ENCODE measurements around the gene PCDHGA12. TPM values are rescaled to one million over a fixed set of nuclear protein-coding genes. Genes with fewer than 3 reads are reported as not detected.

Gene PCDHGA12
- total RNA-seq = 26.7 and 27.1 TPM in 2 replicates

GRCh38 chr5:141430332-141431113 lies at the start of gene PCDHGA12:
Gene PCDHGA12, plus strand, starts transcription at chr5:141430507. Its CDS starts 253 bp downstream, at chr5:141430760.

DNA sequence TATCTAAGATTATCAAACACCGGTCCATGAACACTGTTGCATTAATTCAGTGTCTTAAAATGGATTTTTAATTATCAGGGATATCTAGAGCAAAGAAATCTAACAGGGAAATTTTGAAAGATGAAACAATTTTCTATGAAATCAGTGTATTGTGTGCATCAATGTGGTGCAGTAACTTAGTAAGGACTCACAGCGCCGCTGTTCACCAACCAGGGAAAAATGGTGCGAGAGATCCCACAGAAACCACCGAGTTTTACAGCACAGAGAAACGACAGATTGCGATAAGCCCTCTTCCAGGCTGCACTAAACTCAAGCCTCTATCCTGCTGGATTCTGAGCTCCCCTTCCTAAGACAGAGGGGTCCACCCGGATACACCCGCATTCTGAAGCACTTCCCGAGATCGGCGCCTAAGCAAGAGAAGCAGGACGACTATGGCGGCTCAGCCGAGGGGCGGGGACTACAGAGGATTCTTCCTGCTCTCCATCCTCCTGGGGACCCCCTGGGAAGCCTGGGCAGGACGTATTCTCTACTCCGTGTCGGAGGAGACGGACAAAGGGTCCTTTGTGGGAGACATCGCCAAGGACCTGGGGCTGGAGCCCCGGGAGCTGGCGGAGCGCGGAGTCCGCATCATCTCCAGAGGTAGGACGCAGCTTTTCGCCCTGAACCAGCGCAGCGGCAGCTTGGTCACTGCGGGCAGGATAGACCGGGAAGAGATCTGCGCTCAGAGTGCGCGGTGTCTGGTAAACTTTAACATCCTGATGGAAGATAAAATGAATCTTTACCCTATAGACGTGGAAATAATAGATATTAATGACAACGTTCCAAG lies 47.6 kb upstream of the PCDHGA12 start, which contains the start of gene PCDHGA7:
Gene PCDHGA7, plus strand, starts transcription at position 274 of the 826 bp plus-strand sequence. Its CDS starts 158 bp downstream, at position 432.

GRCh38 chr5:141387557-141388311 lies 42.6 kb upstream of the PCDHGA12 start, which contains the start of gene PCDHGB4:
Gene PCDHGB4, plus strand, starts transcription at chr5:141387698. Its CDS starts 187 bp downstream, at chr5:141387885.

DNA sequence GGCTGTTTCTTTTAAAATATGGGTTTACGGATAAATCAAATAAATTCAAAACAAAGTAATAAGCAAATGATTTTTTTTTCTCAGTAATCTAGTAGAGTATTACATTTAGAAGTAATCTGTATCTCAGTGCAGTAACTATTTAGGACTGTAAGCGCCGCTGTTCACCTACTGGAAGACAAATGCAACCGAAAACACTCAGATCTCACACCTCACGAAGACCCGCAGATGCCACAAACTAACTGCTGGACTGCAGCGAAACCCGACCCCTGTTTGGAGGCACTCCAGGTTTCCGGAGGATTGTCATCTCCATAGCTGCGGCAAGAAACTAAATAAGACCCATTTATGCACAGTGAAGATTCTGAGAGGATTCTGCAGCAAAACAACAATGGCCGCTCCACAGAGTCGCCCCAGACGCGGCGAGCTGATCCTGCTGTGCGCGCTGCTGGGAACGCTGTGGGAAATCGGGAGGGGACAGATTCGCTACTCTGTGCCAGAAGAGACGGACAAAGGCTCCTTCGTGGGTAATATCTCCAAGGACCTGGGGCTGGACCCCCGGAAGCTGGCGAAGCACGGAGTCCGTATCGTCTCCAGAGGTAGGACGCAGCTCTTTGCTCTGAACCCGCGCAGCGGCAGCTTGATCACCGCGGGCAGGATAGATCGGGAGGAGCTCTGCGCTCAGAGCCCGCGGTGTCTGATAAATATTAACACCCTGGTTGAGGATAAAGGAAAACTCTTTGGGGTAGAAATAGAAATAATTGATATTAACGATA lies 37.7 kb upstream of the PCDHGA12 start, which contains the start of gene PCDHGA8:
Gene PCDHGA8, plus strand, starts transcription at position 205 of the 770 bp plus-strand sequence. Its CDS starts 181 bp downstream, at position 386.

DNA sequence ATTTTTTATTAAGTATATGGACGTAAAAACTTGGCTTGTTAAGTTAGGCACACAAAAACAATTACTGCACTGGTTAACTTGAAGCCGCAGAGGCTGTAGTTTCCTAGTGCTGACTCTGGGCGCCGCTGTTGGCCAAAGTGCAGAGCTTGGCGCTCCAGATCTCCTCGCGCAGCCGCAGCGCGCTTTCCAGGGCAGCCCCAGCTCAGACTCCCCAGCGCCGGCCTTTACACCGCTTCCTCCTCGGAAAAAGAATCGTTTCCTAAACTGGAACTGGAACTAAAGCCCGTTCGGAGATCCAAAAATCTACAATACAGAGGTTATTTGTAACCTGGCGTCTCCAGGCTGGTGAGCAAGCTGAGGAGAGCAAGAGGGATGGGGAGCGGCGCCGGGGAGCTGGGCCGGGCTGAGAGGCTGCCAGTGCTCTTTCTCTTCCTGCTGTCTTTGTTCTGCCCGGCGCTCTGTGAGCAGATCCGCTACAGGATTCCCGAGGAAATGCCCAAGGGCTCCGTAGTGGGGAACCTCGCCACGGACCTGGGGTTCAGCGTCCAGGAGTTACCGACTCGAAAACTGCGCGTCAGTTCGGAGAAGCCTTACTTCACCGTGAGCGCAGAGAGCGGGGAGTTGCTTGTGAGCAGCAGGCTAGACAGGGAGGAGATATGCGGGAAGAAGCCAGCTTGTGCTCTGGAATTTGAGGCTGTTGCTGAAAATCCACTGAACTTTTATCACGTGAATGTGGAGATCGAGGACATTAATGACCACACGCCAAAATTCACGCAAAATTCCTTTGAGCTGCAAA lies 32.4 kb upstream of the PCDHGA12 start, which contains the start of gene PCDHGB5:
Gene PCDHGB5, plus strand, starts transcription at position 192 of the 796 bp plus-strand sequence. Its CDS starts 181 bp downstream, at position 373.

DNA sequence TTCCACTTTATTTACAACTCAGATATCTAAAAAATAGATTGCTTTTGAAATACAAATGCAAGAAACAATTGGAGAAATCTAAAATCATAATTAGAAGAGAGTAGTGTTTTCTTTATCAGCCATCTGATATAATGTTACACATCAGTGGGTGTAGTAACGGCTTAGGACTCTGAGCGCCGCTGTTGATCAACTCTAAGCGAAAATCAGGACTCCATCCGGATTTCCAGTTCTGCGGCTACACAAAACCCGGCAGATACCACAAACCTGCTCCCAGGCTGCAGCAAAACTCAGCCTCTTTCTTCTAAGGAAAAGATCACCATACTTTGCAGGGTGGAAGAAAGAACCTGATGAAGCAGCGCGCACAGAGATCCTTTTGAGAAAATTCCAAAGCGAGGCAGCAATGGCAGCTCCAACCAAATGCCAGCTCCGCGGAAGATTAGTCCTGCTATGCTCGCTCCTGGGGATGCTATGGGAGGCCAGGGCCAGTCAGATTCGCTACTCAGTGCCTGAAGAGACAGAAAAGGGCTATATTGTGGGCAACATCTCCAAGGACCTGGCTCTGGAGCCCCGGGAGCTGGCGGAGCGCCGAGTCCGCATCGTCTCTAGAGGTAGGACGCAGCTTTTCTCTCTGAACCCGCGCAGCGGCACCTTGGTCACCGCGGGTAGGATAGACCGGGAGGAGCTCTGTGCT lies 27.6 kb upstream of the PCDHGA12 start, which contains the start of gene PCDHGA9:
Gene PCDHGA9, plus strand, starts transcription at position 226 of the 691 bp plus-strand sequence. Its CDS starts 175 bp downstream, at position 401.

GRCh38 chr5:141407790-141408505 lies 22.4 kb upstream of the PCDHGA12 start, which contains the start of gene PCDHGB6:
Gene PCDHGB6, plus strand, starts transcription at chr5:141408021. Its CDS starts 182 bp downstream, at chr5:141408203.

GRCh38 chr5:141412854-141413539 lies 17.3 kb upstream of the PCDHGA12 start, which contains the start of gene PCDHGA10:
Gene PCDHGA10, plus strand, starts transcription at chr5:141412987. Its CDS starts 189 bp downstream, at chr5:141413176.

GRCh38 chr5:141417494-141418172 lies 12.7 kb upstream of the PCDHGA12 start, which contains the start of gene PCDHGB7:
Gene PCDHGB7, plus strand, starts transcription at chr5:141417677. Its CDS starts 183 bp downstream, at chr5:141417860.

GRCh38 chr5:141420855-141421488 lies 9.3 kb upstream of the PCDHGA12 start, which contains the start of gene PCDHGA11:
Gene PCDHGA11, plus strand, starts transcription at chr5:141421051. Its CDS starts 177 bp downstream, at chr5:141421228.

DNA sequence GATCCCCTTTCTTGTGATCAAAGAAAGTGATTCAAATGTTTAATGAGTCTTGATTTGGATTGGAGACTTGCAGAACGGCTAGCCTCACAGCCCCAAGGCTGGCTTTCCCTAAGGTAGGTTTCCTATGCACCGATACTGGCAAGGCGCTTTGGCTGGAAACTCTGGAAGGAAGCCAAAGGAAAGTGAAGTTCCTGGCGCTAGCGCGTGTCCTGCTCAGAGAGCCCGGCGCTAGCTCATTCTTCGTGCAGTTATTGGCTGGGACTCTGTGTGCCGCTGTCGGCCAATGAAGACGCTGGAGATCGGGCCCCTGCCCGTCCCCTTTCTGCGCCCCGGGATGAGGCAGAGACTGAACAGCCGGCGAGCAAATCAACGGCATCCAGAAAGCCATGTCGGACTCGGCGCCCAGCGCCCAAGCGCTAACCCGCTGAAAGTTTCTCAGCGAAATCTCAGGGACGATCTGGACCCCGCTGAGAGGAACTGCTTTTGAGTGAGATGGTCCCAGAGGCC lies 45.4 kb downstream of the PCDHGA12 start, which contains the start of gene PCDHGC3:
Gene PCDHGC3, plus strand, starts transcription at position 342 of the 507 bp plus-strand sequence. Its CDS starts 151 bp downstream, at position 493.

Other genes starting within 250 kb of the PCDHGA12 start
- 0.54 TPM in 1 of 2 replicates, not detected in the other for gene PCDHB16, start 248.1 kb upstream of the PCDHGA12 start, total RNA-seq
- under 0.01 TPM in 1 of 2 replicates, not detected in the other for gene PCDHB9, start 243.3 kb upstream of the PCDHGA12 start, total RNA-seq
- gene PCDHB10, start 238.2 kb upstream of the PCDHGA12 start, total RNA-seq = 0.16 and 0.18 TPM in 2 replicates
- gene PCDHB11, start 230.9 kb upstream of the PCDHGA12 start, total RNA-seq = 0.18 and 0.65 TPM in 2 replicates
- 0.16 and 0.72 TPM in 2 replicates for gene PCDHB12, start 221.8 kb upstream of the PCDHGA12 start, total RNA-seq
- gene PCDHB13, start 216.6 kb upstream of the PCDHGA12 start, total RNA-seq = 0.16 and 0.90 TPM in 2 replicates
- gene PCDHB14, start 207.2 kb upstream of the PCDHGA12 start, total RNA-seq = 0.54 and 1.5 TPM in 2 replicates
- gene PCDHB15, start 185.1 kb upstream of the PCDHGA12 start, total RNA-seq = 1.8 TPM in 2 replicates
- gene SLC25A2, start 126.5 kb upstream of the PCDHGA12 start, total RNA-seq = not detected in 2 replicates
- gene TAF7, start 109.7 kb upstream of the PCDHGA12 start, total RNA-seq = 36.6 and 51.5 TPM in 2 replicates
- 0.54 and 0.65 TPM in 2 replicates for gene PCDHGA1, start 100.0 kb upstream of the PCDHGA12 start, total RNA-seq
- 2.5 and 5.8 TPM in 2 replicates for gene PCDHGA2, start 91.7 kb upstream of the PCDHGA12 start, total RNA-seq
- gene PCDHGA3, start 86.7 kb upstream of the PCDHGA12 start, total RNA-seq = 2.0 and 2.9 TPM in 2 replicates
- 0.36 and 0.81 TPM in 2 replicates for gene PCDHGB1, start 80.4 kb upstream of the PCDHGA12 start, total RNA-seq
- 4.7 and 6.3 TPM in 2 replicates for gene PCDHGA4, start 75.5 kb upstream of the PCDHGA12 start, total RNA-seq
- 1.6 and 3.2 TPM in 2 replicates for gene PCDHGB2, start 70.5 kb upstream of the PCDHGA12 start, total RNA-seq
- gene PCDHGA5, start 66.3 kb upstream of the PCDHGA12 start, total RNA-seq = 0.32 and 2.2 TPM in 2 replicates
- gene PCDHGB3, start 60.3 kb upstream of the PCDHGA12 start, total RNA-seq = 1.8 and 2.4 TPM in 2 replicates
- gene PCDHGA6, start 56.6 kb upstream of the PCDHGA12 start, total RNA-seq = 1.1 and 3.4 TPM in 2 replicates
- 3.6 and 5.8 TPM in 2 replicates for gene PCDHGA7, start 47.8 kb upstream of the PCDHGA12 start, total RNA-seq
- 14.1 and 16.8 TPM in 2 replicates for gene PCDHGB4, start 42.8 kb upstream of the PCDHGA12 start, total RNA-seq
- 0.18 and 1.8 TPM in 2 replicates for gene PCDHGA8, start 37.9 kb upstream of the PCDHGA12 start, total RNA-seq
- gene PCDHGB5, start 32.6 kb upstream of the PCDHGA12 start, total RNA-seq = 21.7 and 22.2 TPM in 2 replicates
- 1.4 and 2.6 TPM in 2 replicates for gene PCDHGA9, start 27.7 kb upstream of the PCDHGA12 start, total RNA-seq
- 1.4 and 2.1 TPM in 2 replicates for gene PCDHGB6, start 22.5 kb upstream of the PCDHGA12 start, total RNA-seq
- gene PCDHGA10, start 17.5 kb upstream of the PCDHGA12 start, total RNA-seq = 3.4 and 5.0 TPM in 2 replicates
- 7.8 and 14.4 TPM in 2 replicates for gene PCDHGB7, start 12.8 kb upstream of the PCDHGA12 start, total RNA-seq
- 10.2 and 12.8 TPM in 2 replicates for gene PCDHGA11, start 9.5 kb upstream of the PCDHGA12 start, total RNA-seq
- gene PCDHGC3, start 45.5 kb downstream of the PCDHGA12 start, total RNA-seq = 40.8 and 83.1 TPM in 2 replicates
- under 0.01 and 0.18 TPM in 2 replicates for gene PCDHGC4, start 54.5 kb downstream of the PCDHGA12 start, total RNA-seq
- 0.54 and 0.65 TPM in 2 replicates for gene PCDHGC5, start 58.6 kb downstream of the PCDHGA12 start, total RNA-seq
- gene DIAPH1, start 188.5 kb downstream of the PCDHGA12 start, total RNA-seq = 23.6 and 26.7 TPM in 2 replicates
- gene HDAC3, start 206.3 kb downstream of the PCDHGA12 start, total RNA-seq = 46.9 and 54.3 TPM in 2 replicates
- gene RELL2, start 206.5 kb downstream of the PCDHGA12 start, total RNA-seq = 2.8 and 5.8 TPM in 2 replicates
- gene FCHSD1, start 220.9 kb downstream of the PCDHGA12 start, total RNA-seq = 15.3 and 15.7 TPM in 2 replicates